K562 (cell line): ENCODE results near the gene MFN1. TPM values are rescaled to one million over a fixed set of nuclear protein-coding genes. Genes with fewer than 3 reads are reported as not detected.

Source experiments
- CBFB ChIP-seq: sonication (generic); formaldehyde crosslinking; IDR thresholded peaks from 2 replicates; pipeline ENCODE4 v1.4.0; 2020; ENCODE audit warnings: mild to moderate bottlenecking, missing genetic modification reagents
- DACH1 ChIP-seq: fragments of 450-650 bp; IDR thresholded peaks from 2 replicates; pipeline ENCODE4 v1.6.1; 2018; ENCODE audit not compliant: partially characterized antibody
- HIVEP1 ChIP-seq: fragments of 250-450 bp; sonication (Bioruptor Pico); IDR thresholded peaks from 2 replicates; pipeline ENCODE4 v1.4.0; 2020; ENCODE audit warnings: mild to moderate bottlenecking
- NFE2 ChIP-seq: IDR thresholded peaks from 2 replicates; pipeline ENCODE4 v1.6.1; 2014; ENCODE audit warnings: antibody characterized with exemption, low read depth
- NR2F6 ChIP-seq: fragments of 450-650 bp; formaldehyde crosslinking; IDR thresholded peaks from 2 replicates; pipeline ENCODE4 v1.4.0; 2020; ENCODE audit warnings: mild to moderate bottlenecking
- PRDM10 ChIP-seq: fragments of 450-650 bp; IDR thresholded peaks from 2 replicates; pipeline ENCODE4 v1.6.1; 2018; ENCODE audit not compliant: partially characterized antibody
- RAD21 ChIP-seq, 2 experiments: fragments of 250-450 bp in 1 of 2; fragments of 450-650 bp in 1 of 2; sonication (Bioruptor Pico) in 1 of 2; formaldehyde crosslinking in 1 of 2; IDR thresholded peaks in 1 of 2; conservative IDR thresholded peaks in 1 of 2; 2 replicates each; pipeline versions ENCODE4 v1.4.0 to v1.8.0; 2020 to 2022; ENCODE audit warnings: mild to moderate bottlenecking in 2 of 2, moderate library complexity in 1 of 2
- RFX7 ChIP-seq: fragments of 250-450 bp; sonication (Bioruptor Pico); IDR thresholded peaks from 2 replicates; pipeline ENCODE4 v1.5.1; 2021; ENCODE audit warnings: mild to moderate bottlenecking
- RREB1 ChIP-seq: fragments of 250-450 bp; sonication (Bioruptor Pico); IDR thresholded peaks from 2 replicates; pipeline ENCODE4 v1.4.0; 2020
- TARDBP ChIP-seq: fragments of 450-650 bp; IDR thresholded peaks from 2 replicates; pipeline ENCODE4 v1.6.1; 2016
- TEAD1 ChIP-seq, 2 experiments: fragments of 450-650 bp in 1 of 2; sonication (generic) in 1 of 2; formaldehyde crosslinking; IDR thresholded peaks; 2 replicates each; pipeline versions ENCODE4 v1.4.0 to v1.8.0; 2020 to 2022; ENCODE audit warnings: mild to moderate bottlenecking in 2 of 2, missing genetic modification reagents in 1 of 2
- XRCC3 ChIP-seq: fragments of 450-650 bp; IDR thresholded peaks from 2 replicates; pipeline ENCODE4 v1.6.1; 2017; ENCODE audit warnings: mild to moderate bottlenecking, moderate library complexity
- ZKSCAN1 ChIP-seq: fragments of 150-350 bp; IDR thresholded peaks from 2 replicates; pipeline ENCODE4 v1.6.1; 2016; ENCODE audit warnings: low read depth, low read length
- ZKSCAN3 ChIP-seq: fragments of 250-450 bp; sonication (Bioruptor Pico); IDR thresholded peaks from 2 replicates; pipeline ENCODE4 v1.4.0; 2020
- ZNF766 ChIP-seq: fragments of 200-800 bp; sonication (Bioruptor generic); conservative IDR thresholded peaks from 2 replicates; pipeline ENCODE4 v1.6.1; 2016; ENCODE audit warnings: missing genetic modification characterization, missing compliant biosample characterization
- polyA plus RNA-seq, 8 experiments: library from polyadenylated mRNA; depleted of rRNA in 4 of 8; stranded (reverse) in 5 of 8; unstranded in 3 of 8; fragments of >200 nt; fragmentation: Nextera tagmentation in 2 of 8; fragmentation: Illumina TruSeq in 1 of 8; extraction: Ambion mirVana in 2 of 8; extraction: Trizol in 1 of 8; gene quantifications; 2 replicates each; pipeline versions ENCODE4 v1.2.1 to v1.2.3, GENCODE V29; 2011 to 2014; ENCODE audit warnings: inconsistent platforms in 1 of 8, missing spikeins in 1 of 8
- total RNA-seq, 7 experiments: library from RNA; depleted of rRNA in 6 of 7; stranded (reverse); fragments of >200 nt in 6 of 7; fragmentation: Illumina TruSeq in 2 of 7; extraction: Trizol in 2 of 7; gene quantifications; 2 replicates each; pipeline versions ENCODE4 v1.2.1 to v1.2.3, GENCODE V29; 2011 to 2021; ENCODE audit warnings: low replicate concordance in 1 of 7
- TF ChIP-seq, protein P1 (sequence below): fragments of 450-650 bp; IDR thresholded peaks from 2 replicates; pipeline ENCODE4 v1.6.1; 2017; ENCODE audit warnings: mild to moderate bottlenecking, moderate library complexity

The MFN1 gene
- total and polyA plus RNA-seq, 9 of the 15 experiments (the other 6 are each of a cell fraction or from before 2014, with no cell fraction given) = 10.5 to 42.7 (median 22.6) TPM

- TF ChIP-seq DACH1 (no peak), ZNF766 (no peak), TARDBP (no peak), NFE2 (no peak), TEAD1 (CRISPR knock-in tag; IDR thresholded peaks at IDR 0.05) (peak in 1 of 2 experiments; percentile 81; a peak in 1 of 4 replicates), RFX7 (CRISPR knock-in tag) (no peak), CBFB (no peak), XRCC3 (no peak), PRDM10 (peak; percentile 78), ZKSCAN3 (CRISPR knock-in tag) (no peak), RAD21 (CRISPR knock-in tag; conservative IDR thresholded peaks at IDR 0.05 in 1 of 2, IDR thresholded peaks at IDR 0.05 in 1 of 2) (peak in 1 of 2 experiments; percentile 2; a peak in 2 of 4 replicates), HIVEP1 (CRISPR knock-in tag) (no peak), NR2F6 (CRISPR knock-in tag) (no peak), RREB1 (CRISPR knock-in tag) (no peak), ZKSCAN1 (no peak)
- TF ChIP-seq, protein P1, sequence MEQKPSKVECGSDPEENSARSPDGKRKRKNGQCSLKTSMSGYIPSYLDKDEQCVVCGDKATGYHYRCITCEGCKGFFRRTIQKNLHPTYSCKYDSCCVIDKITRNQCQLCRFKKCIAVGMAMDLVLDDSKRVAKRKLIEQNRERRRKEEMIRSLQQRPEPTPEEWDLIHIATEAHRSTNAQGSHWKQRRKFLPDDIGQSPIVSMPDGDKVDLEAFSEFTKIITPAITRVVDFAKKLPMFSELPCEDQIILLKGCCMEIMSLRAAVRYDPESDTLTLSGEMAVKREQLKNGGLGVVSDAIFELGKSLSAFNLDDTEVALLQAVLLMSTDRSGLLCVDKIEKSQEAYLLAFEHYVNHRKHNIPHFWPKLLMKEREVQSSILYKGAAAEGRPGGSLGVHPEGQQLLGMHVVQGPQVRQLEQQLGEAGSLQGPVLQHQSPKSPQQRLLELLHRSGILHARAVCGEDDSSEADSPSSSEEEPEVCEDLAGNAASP = no peak
Observed at GRCh38 chr3:179323197-179324110, 24.1 kb upstream of the MFN1 start (continued).
